ENCODE results near the gene CDK5R1.

DNA sequence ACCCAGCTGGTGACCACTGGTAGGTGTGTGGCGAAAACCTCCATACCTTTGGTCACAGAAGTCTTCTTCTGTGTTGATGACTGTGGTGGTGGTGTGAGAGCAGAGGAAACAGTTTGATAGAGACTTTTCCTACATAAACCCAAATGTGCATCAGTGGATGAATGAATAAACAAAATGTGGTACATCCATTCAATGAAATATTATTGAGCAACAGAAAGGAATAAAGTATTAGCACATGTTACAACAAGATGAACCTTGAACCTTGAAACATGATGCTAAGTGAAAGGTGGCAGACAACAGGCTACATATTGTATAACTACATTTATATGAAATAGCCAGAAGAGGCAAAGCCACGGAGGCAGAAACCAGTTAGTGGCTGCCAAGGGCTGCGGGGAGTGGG is 15.2 kb downstream of the CDK5R1 start:
- TF ChIP-seq, protein P1, sequence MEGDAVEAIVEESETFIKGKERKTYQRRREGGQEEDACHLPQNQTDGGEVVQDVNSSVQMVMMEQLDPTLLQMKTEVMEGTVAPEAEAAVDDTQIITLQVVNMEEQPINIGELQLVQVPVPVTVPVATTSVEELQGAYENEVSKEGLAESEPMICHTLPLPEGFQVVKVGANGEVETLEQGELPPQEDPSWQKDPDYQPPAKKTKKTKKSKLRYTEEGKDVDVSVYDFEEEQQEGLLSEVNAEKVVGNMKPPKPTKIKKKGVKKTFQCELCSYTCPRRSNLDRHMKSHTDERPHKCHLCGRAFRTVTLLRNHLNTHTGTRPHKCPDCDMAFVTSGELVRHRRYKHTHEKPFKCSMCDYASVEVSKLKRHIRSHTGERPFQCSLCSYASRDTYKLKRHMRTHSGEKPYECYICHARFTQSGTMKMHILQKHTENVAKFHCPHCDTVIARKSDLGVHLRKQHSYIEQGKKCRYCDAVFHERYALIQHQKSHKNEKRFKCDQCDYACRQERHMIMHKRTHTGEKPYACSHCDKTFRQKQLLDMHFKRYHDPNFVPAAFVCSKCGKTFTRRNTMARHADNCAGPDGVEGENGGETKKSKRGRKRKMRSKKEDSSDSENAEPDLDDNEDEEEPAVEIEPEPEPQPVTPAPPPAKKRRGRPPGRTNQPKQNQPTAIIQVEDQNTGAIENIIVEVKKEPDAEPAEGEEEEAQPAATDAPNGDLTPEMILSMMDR (conservative IDR thresholded peaks at IDR 0.05; ENCODE audit: low read length), result no peak
- TF ChIP-seq EZH2phosphoT487 (IDR thresholded peaks at IDR 0.05; ENCODE audit: borderline replicate concordance), result no peak
